AG09319 (cell line): ENCODE measurements around the gene ZNF146.

Experiments
- DNase-seq: peaks from one replicate; pipeline ENCODE4 v3.0.0-alpha.2; 2010; ENCODE audit warnings: low read depth; ENCODE audit errors: extremely low read depth
- CTCF ChIP-seq: IDR thresholded peaks from 2 replicates; pipeline ENCODE4 v1.5.1; 2011; ENCODE audit warnings: low read depth, mild to moderate bottlenecking, inconsistent platforms, low read length, moderate library complexity

ZNF146 gene

GRCh38 chr19:36196249-36196648, 18.7 kb upstream of the ZNF146 start:
- TF ChIP-seq CTCF: no peak
- no peak for DNase-seq

- no peak for DNase-seq
- no peak for TF ChIP-seq CTCF
Observed at GRCh38 chr19:36198119-36198518, 16.8 kb upstream of the ZNF146 start.

- no peak for TF ChIP-seq CTCF
- no peak for DNase-seq
Observed at GRCh38 chr19:36201684-36202083, 13.2 kb upstream of the ZNF146 start.

- no peak for DNase-seq
- TF ChIP-seq CTCF: no peak
Observed at GRCh38 chr19:36203293-36203692, 11.6 kb upstream of the ZNF146 start.

GRCh38 chr19:36207605-36208252, 7.2 kb upstream of the ZNF146 start:
- TF ChIP-seq CTCF: no peak
- DNase-seq: no peak

GRCh38 chr19:36209372-36209771, 5.5 kb upstream of the ZNF146 start:
- DNase-seq: no peak
- no peak for TF ChIP-seq CTCF

GRCh38 chr19:36210497-36210896, 4.4 kb upstream of the ZNF146 start:
- DNase-seq: no peak
- no peak for TF ChIP-seq CTCF
